GM21576 (cell line): ENCODE data around the gene GPX3.

Source experiments
- ATAC-seq: cut with Tn5 transposase; IDR thresholded peaks from one replicate; pipeline ENCODE4 v1.9.1; 2021; ENCODE audit warnings: mild to moderate bottlenecking, moderate library complexity; ENCODE audit not compliant: unreplicated experiment

GPX3 gene

GRCh38 chr5:151033217-151033934, 13.0 kb downstream of the GPX3 start:
- ATAC-seq: no peak

- ATAC-seq: no peak
Measured at GRCh38 chr5:151034422-151035379, 14.3 kb downstream of the GPX3 start.

- no peak for ATAC-seq
Measured at GRCh38 chr5:151036556-151036955, 16.2 kb downstream of the GPX3 start.

- ATAC-seq: no peak
Measured at GRCh38 chr5:151037561-151038411, 17.4 kb downstream of the GPX3 start.

GRCh38 chr5:151038412-151038745, 18.0 kb downstream of the GPX3 start:
- ATAC-seq: no peak

GRCh38 chr5:151038801-151039238, 18.4 kb downstream of the GPX3 start:
- no peak for ATAC-seq

- no peak for ATAC-seq
Measured at GRCh38 chr5:151039665-151040064, 19.3 kb downstream of the GPX3 start.

GRCh38 chr5:151040211-151040747, 19.9 kb downstream of the GPX3 start:
- no peak for ATAC-seq

- no peak for ATAC-seq
Measured at GRCh38 chr5:151041577-151042268, 21.3 kb downstream of the GPX3 start.

GRCh38 chr5:151042453-151043093, 22.2 kb downstream of the GPX3 start:
- no peak for ATAC-seq

GRCh38 chr5:151047814-151048425, 27.5 kb downstream of the GPX3 start:
- peak; percentile 57 for ATAC-seq

- ATAC-seq: no peak
Measured at GRCh38 chr5:151048526-151048925, 28.1 kb downstream of the GPX3 start.

- peak; percentile 67 for ATAC-seq
Measured at GRCh38 chr5:151051066-151051930, 30.9 kb downstream of the GPX3 start.

GRCh38 chr5:151051931-151052608, 31.7 kb downstream of the GPX3 start:
- ATAC-seq: peak; percentile 5

GRCh38 chr5:151052836-151053235, 32.4 kb downstream of the GPX3 start:
- ATAC-seq: no peak

GRCh38 chr5:151053796-151054462, 33.5 kb downstream of the GPX3 start:
- no peak for ATAC-seq

GRCh38 chr5:151054709-151055108, 34.3 kb downstream of the GPX3 start:
- ATAC-seq: no peak
